ENCODE data around the gene EBF3. TPM values are rescaled to one million over a fixed set of nuclear protein-coding genes. Genes with fewer than 3 reads are reported as not detected.

The EBF3 gene
- 1 to 10 TPM; 2.5 to 4.9 (median 4.6) TPM for total RNA-seq

GRCh38 chr10:129963641-129964501, at the start of gene EBF3:
TSS of gene EBF3 (minus strand) at chr10:129964274. CDS start at chr10:129963768, 506 bp downstream.
- Histone ChIP-seq H3K27me3 (peaks cover 100% of the 10 kb centered on the region), H3K4me3 (peak within 1 kb of the TSS; percentile 17 to 62), H3K27ac (peak within 1 kb of the TSS in 3 of 4 donors; percentile 78 to 82 (median 81)), H3K9me3 (no peaks in the 10 kb centered on the region), H3K36me3 (no peaks in the 10 kb centered on the region), H3K4me1 (peaks cover 0 to 72% (median 27%) of the 10 kb centered on the region in 3 donors)
- no peak for TF ChIP-seq EP300 (IDR thresholded peaks at IDR 0.05)
- no peak for TF ChIP-seq POLR2A (IDR thresholded peaks at IDR 0.05)
- no CpG with 5 or more reads among the region's 131 CpGs for WGBS, 2 donors (ENCODE audit: low coverage in 1 of 2)
- ATAC-seq: peak; percentile 85

- ATAC-seq: peak; percentile 23
- Histone ChIP-seq H3K9me3 (no peaks in the 10 kb centered on the region), H3K4me3 (no peak overlapping the region), H3K4me1 (no peaks in the 10 kb centered on the region), H3K27ac (no peak overlapping the region), H3K27me3 (peaks cover 83% of the 10 kb centered on the region), H3K36me3 (no peaks in the 10 kb centered on the region)
- 39 to 69% methylated on average over 17 to 19 of the region's 33 CpGs for WGBS, 2 donors (ENCODE audit: low coverage in 1 of 2)
- TF ChIP-seq CTCF (IDR thresholded peaks at IDR 0.05) (no peak), POLR2AphosphoS5 (IDR thresholded peaks at IDR 0.05) (peak; percentile 28)
Measured at GRCh38 chr10:130013335-130014262, 49.5 kb upstream of the EBF3 start.

GRCh38 chr10:130012129-130012528, 48.1 kb upstream of the EBF3 start:
- 37 to 73% methylated on average over 2 to 5 of the region's 12 CpGs for WGBS, 2 donors (ENCODE audit: low coverage in 1 of 2)
- no peak overlapping the region for H3K27ac ChIP-seq
- TF ChIP-seq POLR2A (IDR thresholded peaks at IDR 0.05) (no peak), POLR2AphosphoS5 (IDR thresholded peaks at IDR 0.05) (no peak), CTCF (IDR thresholded peaks at IDR 0.05) (no peak), EP300 (IDR thresholded peaks at IDR 0.05) (no peak)

GRCh38 chr10:130010653-130011052, 46.6 kb upstream of the EBF3 start:
- Histone ChIP-seq H3K36me3 (no peaks in the 10 kb centered on the region), H3K4me3 (no peak overlapping the region), H3K4me1 (no peaks in the 10 kb centered on the region), H3K27me3 (peaks cover 81% of the 10 kb centered on the region), H3K27ac (no peak overlapping the region), H3K9me3 (no peaks in the 10 kb centered on the region)
- ATAC-seq: no peak
- WGBS, 2 donors (ENCODE audit: low coverage in 1 of 2): 79 to 81% methylated on average over 4 to 5 of the region's 6 CpGs
- TF ChIP-seq CTCF (IDR thresholded peaks at IDR 0.05): no peak

More at GRCh38 chr10:130012129-130012528, 48.1 kb upstream of the EBF3 start:
- no peak for ATAC-seq
- Histone ChIP-seq H3K27me3 (peaks cover 91% of the 10 kb centered on the region), H3K4me1 (no peaks in the 10 kb centered on the region), H3K9me3 (no peaks in the 10 kb centered on the region), H3K4me3 (no peak overlapping the region), H3K36me3 (no peaks in the 10 kb centered on the region)

- H3K4me3 ChIP-seq: no peak overlapping the region
- no peaks in the 10 kb centered on the region for H3K36me3 ChIP-seq
- H3K27ac ChIP-seq: no peak overlapping the region
- ATAC-seq: no peak
- no peak for TF ChIP-seq EP300 (IDR thresholded peaks at IDR 0.05)
- TF ChIP-seq POLR2A (IDR thresholded peaks at IDR 0.05): no peak
- no peak for TF ChIP-seq POLR2AphosphoS5 (IDR thresholded peaks at IDR 0.05)
- TF ChIP-seq CTCF (IDR thresholded peaks at IDR 0.05): no peak
- H3K4me1 ChIP-seq: no peaks in the 10 kb centered on the region
- WGBS, 2 donors (ENCODE audit: low coverage in 1 of 2): 84 to 92% methylated on average over 4 to 5 of the region's 9 CpGs
- H3K27me3 ChIP-seq: peaks cover 81% of the 10 kb centered on the region
- peaks cover 0 to 3% (median 0%) of the 10 kb centered on the region in 3 donors for H3K9me3 ChIP-seq
Measured at GRCh38 chr10:130009228-130009627, 45.2 kb upstream of the EBF3 start.
